Measurements from ENCODE around the gene TECPR1. TPM values are rescaled to one million over a fixed set of nuclear protein-coding genes. Genes with fewer than 3 reads are reported as not detected.
A peak's percentile ranks its signal among the peaks of the same experiment; 100 is the strongest.

TECPR1 gene
- total and polyA plus RNA-seq, 2 of the 8 experiments (the other 6 are each of a cell fraction or from before 2014, with no cell fraction given), result 1.3 to 11.1 TPM

GRCh38 chr7:98288064-98288823 is 36.2 kb upstream of the TECPR1 start:
- no peak for FAIRE-seq

More at GRCh38 chr7:98288064-98288823, 36.2 kb upstream of the TECPR1 start:
- 84% methylated on average over 12 of the region's 12 CpGs; no CpG with 5 or more reads in 1 of the 2 experiments for WGBS, 2 experiments (ENCODE audit: extremely low coverage in 1 of 2, insufficient coverage in 1 of 2, insufficient read length in 1 of 2, insufficient replicate concordance in 2 of 2, low coverage in 1 of 2, low lambda C conversion rate in 2 of 2, missing lambda C conversion rate in 1 of 2)
- Histone ChIP-seq H3K9ac (replicated peaks in 1 of 4; ENCODE audit: extremely low read depth in 1 of 4, low read depth in 3 of 4, low read length in 3 of 4) (no peak overlapping the region), H3K4me3 (ENCODE audit: extremely low read depth in 1 of 4, insufficient read depth in 2 of 4, low read depth in 3 of 4, low read length in 4 of 4) (no peak overlapping the region), H2BK20ac (ENCODE audit: low read length) (no peak overlapping the region), H3K27ac (ENCODE audit: low read depth, low read length) (no peak overlapping the region), H3K18ac (ENCODE audit: extremely low read depth, low read length) (no peak overlapping the region; the same call in 1 of the 2 replicates), H2BK12ac (ENCODE audit: low read depth, low read length) (0 out of 2 replicates have a peak overlapping the region, but pooled peaks have one; percentile 27), H3K9me3 (ENCODE audit: insufficient read depth in 2 of 2, low read depth in 1 of 2, low read length in 1 of 2) (no peaks in the 10 kb centered on the region), H3K23ac (ENCODE audit: insufficient read length) (no peak overlapping the region), H3K4me2 (ENCODE audit: insufficient read depth in 1 of 2, low read depth in 2 of 2, low read length in 2 of 2) (no peak overlapping the region), H3K4ac (replicated peaks; ENCODE audit: insufficient read length, low read depth, low read length) (no peak overlapping the region), H2AK5ac (ENCODE audit: low read depth, low read length) (no peak overlapping the region), H3K23me2 (ENCODE audit: low read depth, low read length) (no peaks in the 10 kb centered on the region), H2BK5ac (ENCODE audit: low read depth, low read length) (peak overlapping the region; percentile 52; the same call in 1 of the 2 replicates), H4K8ac (ENCODE audit: extremely low read depth, insufficient read depth, low read length) (no peak overlapping the region), H2BK120ac (replicated peaks; ENCODE audit: low read depth, low read length) (no peak overlapping the region), H4K91ac (replicated peaks; ENCODE audit: insufficient read length, low read length) (no peak overlapping the region), H3K36me3 (ENCODE audit: control insufficient read depth in 2 of 4, insufficient read depth in 4 of 4, low read length in 3 of 4) (peaks cover 6 to 13% (median 9%) of the 10 kb centered on the region in 4 experiments; a peak in 7 of 8 replicates), H4K20me1 (replicated peaks in 1 of 2; ENCODE audit: control insufficient read depth in 1 of 2, insufficient read depth in 2 of 2, low read length in 2 of 2) (peaks cover 42 to 50% of the 10 kb centered on the region in 2 experiments), H3K79me2 (ENCODE audit: control insufficient read depth in 1 of 2, insufficient read depth in 2 of 2, low read length in 2 of 2) (peaks cover 2 to 49% of the 10 kb centered on the region in 2 experiments; a peak in 3 of 4 replicates), H2BK15ac (ENCODE audit: low read length) (no peak overlapping the region), H3K56ac (replicated peaks; ENCODE audit: insufficient read length, low read depth, low read length) (no peak overlapping the region), H3K27me3 (replicated peaks in 1 of 4; ENCODE audit: control insufficient read depth in 3 of 4, extremely low read depth in 1 of 4, insufficient read depth in 3 of 4, low read length in 3 of 4) (no peaks in the 10 kb centered on the region), H3K14ac (ENCODE audit: insufficient read length) (no peak overlapping the region), H3K79me1 (ENCODE audit: low read depth, low read length) (peaks cover 13% of the 10 kb centered on the region), H2AFZ (ENCODE audit: low read length) (no peak overlapping the region), H4K5ac (ENCODE audit: insufficient read length, low read depth, low read length) (no peak overlapping the region), H3K4me1 (replicated peaks in 1 of 4; ENCODE audit: control insufficient read depth in 3 of 4, insufficient read depth in 4 of 4, low read length in 3 of 4) (peaks cover 0 to 24% (median 14%) of the 10 kb centered on the region in 4 experiments; a peak in 6 of 7 replicates)
- TF ChIP-seq CTCF (IDR thresholded peaks at IDR 0.05; ENCODE audit: control extremely low read depth in 1 of 3, insufficient read depth in 1 of 3, low read depth in 1 of 3, low read length in 3 of 3) (peak in 1 of 3 experiments; percentile 17; a peak in 1 of 4 replicates), POLR2AphosphoS5 (IDR thresholded peaks at IDR 0.05; ENCODE audit: low read depth, low read length) (no peak; the same call in 1 of the 2 replicates), ZNF274 (IDR thresholded peaks at IDR 0.05; ENCODE audit: borderline replicate concordance, extremely low read depth, low read length) (no peak), POLR2A (IDR thresholded peaks at IDR 0.05; ENCODE audit: control extremely low read depth in 1 of 2, low read depth in 2 of 2, low read length in 2 of 2) (no peak), SP4 (IDR thresholded peaks at IDR 0.05; ENCODE audit: low read length) (0 out of 2 replicates have a peak, but pooled peaks have one; percentile 14), TAF7 (optimal IDR thresholded peaks at IDR 0.05; ENCODE audit: borderline replicate concordance, low read depth, low read length) (no peak), USF2 (IDR thresholded peaks at IDR 0.05; ENCODE audit: low read length) (no peak)
- POLR2A ChIA-PET (ENCODE audit: partially characterized antibody), result interaction anchor here (1.0 to 2.0 kb wide), 5 partner anchors 10 to 122 kb away, joined by 3 to 8 read pairs (median 4); partner anchors contain the start of gene BAIAP2L1
- CTCF ChIA-PET (ENCODE audit: partially characterized antibody), result interaction anchor here (0.7 to 1.7 kb wide), 8 partner anchors 12 to 138 kb away, joined by 3 to 5 read pairs (median 3); partner anchors contain the start of gene BAIAP2L1
- DNase-seq (ENCODE audit: low read depth in 1 of 2, low spot score in 2 of 2), result no peak
